Stimulated activated CD4-positive, alpha-beta T cell treated with anti-CD3 and anti-CD28 coated beads, Interleukin-12 subunit alpha, Interleukin-12 subunit beta, amount 100 ng/mL, for 24 hours (primary cell): ENCODE data around the gene RLF.

Source experiments
- DNase-seq, 2 experiments: peaks; one replicate each; pipeline ENCODE4 v3.0.0-alpha.2; 2020; ENCODE audit warnings: low read depth in 2 of 2

The RLF gene

GRCh38 chr1:40272653-40273213 is 111.5 kb downstream of the RLF start:
- DNase-seq, result no peak

- no peak for DNase-seq
These were observed 112.5 kb downstream of the RLF start for GRCh38 chr1:40273547-40274166.

DNA sequence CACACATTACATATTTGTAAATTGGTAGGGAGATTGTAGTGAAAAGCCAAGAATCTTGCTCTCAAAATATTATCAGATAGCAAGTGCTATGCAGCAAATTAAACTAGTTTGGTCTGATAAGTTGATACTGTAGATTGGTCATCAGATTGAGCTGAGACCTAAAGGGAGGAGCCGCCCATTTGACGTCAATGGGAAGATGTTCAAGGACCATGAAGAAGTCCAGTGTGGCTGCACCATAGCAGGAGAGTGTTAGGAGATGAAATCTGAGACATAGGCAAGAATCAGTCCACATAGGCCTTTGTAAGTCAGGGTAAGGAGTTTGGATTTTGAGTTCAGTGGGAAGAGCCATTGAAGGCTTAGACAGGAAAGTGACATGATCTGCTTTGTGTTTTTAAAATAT is 113.1 kb downstream of the RLF start:
- DNase-seq, result no peak

DNA sequence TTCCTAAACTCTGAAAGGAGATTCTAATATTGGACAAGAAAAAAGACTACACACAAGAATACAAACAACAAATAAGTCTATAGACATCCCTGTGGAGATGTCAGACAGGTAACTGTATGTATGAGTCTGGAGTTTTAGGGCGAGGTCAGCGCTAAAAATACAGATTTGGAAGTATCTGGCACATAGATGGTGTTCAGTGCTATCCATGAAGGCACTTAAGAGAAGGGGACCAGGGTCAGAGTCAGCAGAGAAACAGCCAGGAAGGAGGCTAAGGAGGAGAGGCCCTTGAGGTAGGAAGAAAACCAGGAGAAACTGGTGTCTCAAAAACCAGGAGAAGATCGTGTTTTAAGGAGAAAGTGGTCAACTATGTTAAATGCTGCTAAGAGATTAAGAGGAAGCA is 114.9 kb downstream of the RLF start:
- DNase-seq, result no peak

- no peak for DNase-seq
These were observed 120.7 kb downstream of the RLF start for GRCh38 chr1:40281853-40282252.
